Astrocyte of the spinal cord (primary cell): Measurements from ENCODE around the gene TYRP1.

Source experiments
- DNase-seq: peaks from one replicate; pipeline ENCODE4 v3.0.0; 2011; ENCODE audit warnings: low read depth, low spot score
- H3K4me3 ChIP-seq: 2 replicates; pipeline ENCODE4 v1.5.1; 2011; ENCODE audit warnings: low read depth, mild to moderate bottlenecking, low read length, moderate library complexity
- CTCF ChIP-seq: IDR thresholded peaks from 2 replicates; pipeline ENCODE4 v1.5.1; 2012; ENCODE audit warnings: low read depth, mild to moderate bottlenecking, low read length, inconsistent platforms
- in situ Hi-C: cut with HindIII; loops from 2 replicates; pipeline ENCODE4 v1.10.0; 2017; ENCODE audit warnings: low sequenced_read_pairs

TYRP1 gene

GRCh38 chr9:12693141-12693540, at the start of gene TYRP1:
TYRP1 (plus strand) TSS chr9:12693385; CDS start chr9:12693997, 612 bp downstream.
- DNase-seq: no peak
- no peak within 1 kb of the TSS for H3K4me3 ChIP-seq
- in situ Hi-C loops: no loop called here
- no peak for TF ChIP-seq CTCF

GRCh38 chr9:12643686-12644085, 49.5 kb upstream of the TYRP1 start:
- DNase-seq: no peak
- in situ Hi-C loops: no loop called here
- TF ChIP-seq CTCF: no peak
- no peak overlapping the region for H3K4me3 ChIP-seq

GRCh38 chr9:12648925-12649324, 44.3 kb upstream of the TYRP1 start:
- DNase-seq: no peak
- no peak overlapping the region for H3K4me3 ChIP-seq
- no peak for TF ChIP-seq CTCF
- in situ Hi-C loops: no loop called here

- no peak for DNase-seq
- in situ Hi-C loops: no loop called here
- TF ChIP-seq CTCF: no peak
- no peak overlapping the region for H3K4me3 ChIP-seq
Observed at GRCh38 chr9:12651125-12651524, 42.1 kb upstream of the TYRP1 start.

GRCh38 chr9:12652973-12653372, 40.2 kb upstream of the TYRP1 start:
- DNase-seq: no peak
- in situ Hi-C loops: no loop called here
- no peak overlapping the region for H3K4me3 ChIP-seq
- TF ChIP-seq CTCF: no peak

GRCh38 chr9:12656803-12657202, 36.4 kb upstream of the TYRP1 start:
- TF ChIP-seq CTCF: no peak
- in situ Hi-C loops: no loop called here
- H3K4me3 ChIP-seq: no peak overlapping the region
- no peak for DNase-seq

- in situ Hi-C loops: no loop called here
- TF ChIP-seq CTCF: no peak
- no peak for DNase-seq
- H3K4me3 ChIP-seq: no peak overlapping the region
Observed at GRCh38 chr9:12657233-12657632, 36.0 kb upstream of the TYRP1 start.
